Esophagus muscularis mucosa (tissue), 4 donors: ENCODE data around the gene TLE6.
"Not testable (repeated sequence)": the region's sequence is repeated elsewhere in the genome, so short reads cannot be mapped to it uniquely, and the experiment has no call there.

ENCODE experiments used
- EP300 ChIP-seq: sonication (generic); formaldehyde crosslinking; IDR thresholded peaks from one replicate; pipeline ENCODE4 v1.6.1; 2017; ENCODE audit warnings: antibody characterized with exemption
- POLR2A ChIP-seq: fragments of 450-650 bp; IDR thresholded peaks from one replicate; pipeline ENCODE4 v1.6.1; 2017; ENCODE audit warnings: antibody characterized with exemption, moderate library complexity, mild to moderate bottlenecking, low read depth
- POLR2AphosphoS5 ChIP-seq, 2 donors: sonication (generic); formaldehyde crosslinking; IDR thresholded peaks; one replicate each; pipeline ENCODE4 v1.6.1; 2017; ENCODE audit warnings: antibody characterized with exemption in 2 of 2
- TF ChIP-seq, protein P1 (sequence below), 3 experiments: fragments of 200-600 bp in 2 of 3; fragments of 450-650 bp in 1 of 3; sonication (generic) in 2 of 3; IDR thresholded peaks; one replicate each; pipeline ENCODE4 v1.5.1; 2017 to 2019; ENCODE audit warnings: antibody characterized with exemption in 3 of 3, mild to moderate bottlenecking in 2 of 3, moderate library complexity in 1 of 3

DNA sequence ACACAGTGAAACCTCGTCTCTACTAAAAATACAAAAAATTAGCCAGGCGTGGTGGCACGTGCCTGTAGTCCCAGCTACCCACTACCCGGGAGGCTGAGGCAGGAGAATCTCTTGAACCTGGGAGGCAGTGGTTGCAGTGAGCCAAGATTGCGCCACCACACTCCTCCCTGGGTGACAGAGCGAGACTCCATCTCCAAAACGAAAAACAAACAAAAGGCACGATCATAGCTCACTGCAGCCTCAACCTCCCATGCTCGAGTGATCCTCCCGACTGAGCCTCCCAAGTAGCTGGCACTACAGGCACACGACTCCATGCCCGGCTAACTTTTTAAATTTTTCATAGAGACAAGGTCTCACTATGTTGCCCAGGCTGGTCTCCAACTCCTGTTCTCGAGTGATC, 34.7 kb downstream of the TLE6 start:
- TF ChIP-seq POLR2A; EP300; POLR2AphosphoS5 (IDR thresholded peaks at IDR 0.05): not testable (repeated sequence)
- TF ChIP-seq, protein P1, sequence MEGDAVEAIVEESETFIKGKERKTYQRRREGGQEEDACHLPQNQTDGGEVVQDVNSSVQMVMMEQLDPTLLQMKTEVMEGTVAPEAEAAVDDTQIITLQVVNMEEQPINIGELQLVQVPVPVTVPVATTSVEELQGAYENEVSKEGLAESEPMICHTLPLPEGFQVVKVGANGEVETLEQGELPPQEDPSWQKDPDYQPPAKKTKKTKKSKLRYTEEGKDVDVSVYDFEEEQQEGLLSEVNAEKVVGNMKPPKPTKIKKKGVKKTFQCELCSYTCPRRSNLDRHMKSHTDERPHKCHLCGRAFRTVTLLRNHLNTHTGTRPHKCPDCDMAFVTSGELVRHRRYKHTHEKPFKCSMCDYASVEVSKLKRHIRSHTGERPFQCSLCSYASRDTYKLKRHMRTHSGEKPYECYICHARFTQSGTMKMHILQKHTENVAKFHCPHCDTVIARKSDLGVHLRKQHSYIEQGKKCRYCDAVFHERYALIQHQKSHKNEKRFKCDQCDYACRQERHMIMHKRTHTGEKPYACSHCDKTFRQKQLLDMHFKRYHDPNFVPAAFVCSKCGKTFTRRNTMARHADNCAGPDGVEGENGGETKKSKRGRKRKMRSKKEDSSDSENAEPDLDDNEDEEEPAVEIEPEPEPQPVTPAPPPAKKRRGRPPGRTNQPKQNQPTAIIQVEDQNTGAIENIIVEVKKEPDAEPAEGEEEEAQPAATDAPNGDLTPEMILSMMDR (IDR thresholded peaks at IDR 0.05) = not testable (repeated sequence)
